ENCODE results near the gene PIP4P1. TPM values are rescaled to one million over a fixed set of nuclear protein-coding genes. Genes with fewer than 3 reads are reported as not detected.
"Not testable (repeated sequence)": the region's sequence is repeated elsewhere in the genome, so short reads cannot be mapped to it uniquely, and the experiment has no call there.

The PIP4P1 gene
- total and polyA plus RNA-seq, 7 experiments from 2014 or later = 20.7 to 87.1 (median 72.5) TPM

GRCh38 chr14:20458031-20458789 lies 3.0 kb downstream of the PIP4P1 start:
- intact Hi-C loops (cut with micrococcal nuclease) = loop anchor here in 1 of 2 donors (10.0 kb wide), 1 partner anchor 997 kb away; the partner anchor contains the start of gene CHD8
- H3K4me1 Mint-ChIP-seq = peaks cover 18 to 40% (median 32%) of the 10 kb centered on the region in 7 donors
- CTCF ChIA-PET = no interaction called here
- DNase-seq = no peak
- H3K27ac Mint-ChIP-seq = peak overlapping the region in 7 of 9 donors; percentile 54 to 98 (median 88)
- Histone ChIP-seq H3K27me3 (ENCODE audit: control insufficient read depth in 2 of 2, insufficient read depth in 2 of 2, low read length in 2 of 2) (no peaks in the 10 kb centered on the region), H3K4me3 (ENCODE audit: low read length) (no peak overlapping the region), H3K27ac (ENCODE audit: low read depth, low read length) (peak overlapping the region; percentile 96), H3K36me3 (ENCODE audit: control insufficient read depth in 2 of 3, insufficient read depth in 3 of 3, low read length in 3 of 3) (peaks cover 24 to 40% (median 25%) of the 10 kb centered on the region in 3 experiments), H3K4me1 (ENCODE audit: control insufficient read depth in 2 of 2, insufficient read depth in 2 of 2, low read length in 2 of 2) (peaks cover 27 to 36% of the 10 kb centered on the region in 2 donors), H3K9me3 (ENCODE audit: control insufficient read depth in 2 of 3, low read length in 3 of 3) (no peaks in the 10 kb centered on the region)
- no peaks in the 10 kb centered on the region for H3K27me3 Mint-ChIP-seq
- peaks cover 5 to 20% (median 9%) of the 10 kb centered on the region in 5 donors for H3K36me3 Mint-ChIP-seq
- POLR2A ChIA-PET = interaction anchor here (0.6 to 1.5 kb wide), 6 partner anchors 10 to 224 kb away, joined by 3 to 5 read pairs (median 4); partner anchors contain the start of gene PNP
- H3K4me3 Mint-ChIP-seq = peak overlapping the region in 1 of 10 donors; percentile 32
- H3K9me3 Mint-ChIP-seq = peaks cover 0 to 5% (median 0%) of the 10 kb centered on the region in 11 donors
- no peak for ATAC-seq

GRCh38 chr14:20456971-20457370 lies 4.3 kb downstream of the PIP4P1 start:
- Histone ChIP-seq H3K4me3 (ENCODE audit: low read length) (no peak overlapping the region), H3K9me3 (ENCODE audit: control insufficient read depth in 2 of 3, low read length in 3 of 3) (no peaks in the 10 kb centered on the region), H3K27me3 (ENCODE audit: control insufficient read depth in 2 of 2, insufficient read depth in 2 of 2, low read length in 2 of 2) (no peaks in the 10 kb centered on the region), H3K4me1 (ENCODE audit: control insufficient read depth in 2 of 2, insufficient read depth in 2 of 2, low read length in 2 of 2) (peaks cover 23 to 29% of the 10 kb centered on the region in 2 donors), H3K27ac (ENCODE audit: low read depth, low read length) (peak overlapping the region; percentile 85), H3K36me3 (ENCODE audit: control insufficient read depth in 2 of 3, insufficient read depth in 3 of 3, low read length in 3 of 3) (peaks cover 24 to 45% (median 25%) of the 10 kb centered on the region in 3 experiments)
- ATAC-seq = no peak
- POLR2A ChIA-PET = interaction anchor here (0.9 to 4.4 kb wide), 4 partner anchors 13 to 157 kb away, joined by 3 to 47 read pairs (median 14); partner anchors contain the start of genes PARP2 and PNP
- CTCF ChIA-PET = no interaction called here
- intact Hi-C loops (cut with micrococcal nuclease) = loop anchor here in 1 of 2 donors (10.0 kb wide), 1 partner anchor 998 kb away; the partner anchor contains the start of gene CHD8
- peaks cover 6 to 26% (median 14%) of the 10 kb centered on the region in 5 donors for H3K36me3 Mint-ChIP-seq
- H3K4me1 Mint-ChIP-seq = peaks cover 22 to 47% (median 34%) of the 10 kb centered on the region in 7 donors
- peak overlapping the region in 2 of 10 donors; percentile 10 to 56 for H3K4me3 Mint-ChIP-seq
- H3K27ac Mint-ChIP-seq = peak overlapping the region in 1 of 9 donors; percentile 54
- H3K27me3 Mint-ChIP-seq = no peaks in the 10 kb centered on the region
- no peak for DNase-seq
- H3K9me3 Mint-ChIP-seq = peaks cover 0 to 5% (median 0%) of the 10 kb centered on the region in 11 donors

- Mint-ChIP-seq H3K9me3 (peaks cover 0 to 1% (median 0%) of the 10 kb centered on the region in 11 donors), H3K4me1 (peaks cover 15 to 39% (median 28%) of the 10 kb centered on the region in 7 donors), H3K27ac (no peak overlapping the region), H3K36me3 (peaks cover 6 to 31% (median 18%) of the 10 kb centered on the region in 5 donors), H3K4me3 (no peak overlapping the region), H3K27me3 (no peaks in the 10 kb centered on the region)
- Histone ChIP-seq H3K9me3 (ENCODE audit: control insufficient read depth in 2 of 3, low read length in 3 of 3) (no peaks in the 10 kb centered on the region), H3K36me3 (ENCODE audit: control insufficient read depth in 2 of 3, insufficient read depth in 3 of 3, low read length in 3 of 3) (peaks cover 24 to 56% (median 25%) of the 10 kb centered on the region in 3 experiments), H3K4me3 (ENCODE audit: low read length) (peak overlapping the region; percentile 80), H3K27ac (ENCODE audit: low read depth, low read length) (peak overlapping the region; percentile 85), H3K27me3 (ENCODE audit: control insufficient read depth in 2 of 2, insufficient read depth in 2 of 2, low read length in 2 of 2) (no peaks in the 10 kb centered on the region), H3K4me1 (ENCODE audit: control insufficient read depth in 2 of 2, insufficient read depth in 2 of 2, low read length in 2 of 2) (peaks cover 20 to 27% of the 10 kb centered on the region in 2 donors)
- DNase-seq (peak in 1 of 9 donors; percentile 91), ATAC-seq (peak; percentile 78)
- intact Hi-C loops (cut with micrococcal nuclease) = loop anchor here (1.0 to 10.0 kb wide), 15 partner anchors 14 to 999 kb away; partner anchors contain the start of genes PARP2 (in 2 of the 2), CCNB1IP1 (in 1 of the 2), CHD8 (in 1 of the 2) and PNP (in 1 of the 2)
- CTCF ChIA-PET = interaction anchor here (0.9 to 1.5 kb wide), 4 partner anchors 14 to 226 kb away, joined by 3 to 6 read pairs (median 3); no protein-coding TSS in a partner anchor
- POLR2A ChIA-PET = interaction anchor here (0.5 to 4.4 kb wide), 28 partner anchors 8 to 227 kb away, joined by 3 to 47 read pairs (median 5); partner anchors contain the start of genes PARP2, PNP and TEP1
Measured at GRCh38 chr14:20455355-20456300, 5.6 kb downstream of the PIP4P1 start.

GRCh38 chr14:20454516-20455354 lies 6.5 kb downstream of the PIP4P1 start, which contains the start of the genes APEX1 and OSGEP:
APEX1 (plus strand) TSS chr14:20455226; CDS start chr14:20455646, 420 bp downstream.
OSGEP (minus strand) TSS chr14:20454812; CDS start chr14:20454683, 129 bp downstream.
- H3K27ac Mint-ChIP-seq = no peak within 1 kb of the TSS
- peaks cover 12 to 30% (median 19%) of the 10 kb centered on the region in 7 donors for H3K4me1 Mint-ChIP-seq
- Histone ChIP-seq H3K27ac (ENCODE audit: low read depth, low read length) (peak within 1 kb of the TSS; percentile 85), H3K4me3 (ENCODE audit: low read length) (peak within 1 kb of the TSS; percentile 80), H3K36me3 (ENCODE audit: control insufficient read depth in 2 of 3, insufficient read depth in 3 of 3, low read length in 3 of 3) (peaks cover 25 to 60% (median 28%) of the 10 kb centered on the region in 3 experiments), H3K4me1 (ENCODE audit: control insufficient read depth in 2 of 2, insufficient read depth in 2 of 2, low read length in 2 of 2) (peaks cover 13 to 18% of the 10 kb centered on the region in 2 donors), H3K27me3 (ENCODE audit: control insufficient read depth in 2 of 2, insufficient read depth in 2 of 2, low read length in 2 of 2) (no peaks in the 10 kb centered on the region), H3K9me3 (ENCODE audit: control insufficient read depth in 2 of 3, low read length in 3 of 3) (no peaks in the 10 kb centered on the region)
- POLR2A ChIA-PET = interaction anchor here (0.5 to 4.4 kb wide), 28 partner anchors 9 to 228 kb away, joined by 3 to 47 read pairs (median 5); partner anchors contain the start of genes PARP2, PNP and TEP1
- peak; percentile 88 for ATAC-seq
- no peaks in the 10 kb centered on the region for H3K27me3 Mint-ChIP-seq
- intact Hi-C loops (cut with micrococcal nuclease) = loop anchor here (1.0 to 10.0 kb wide), 18 partner anchors 13 to 1000 kb away; partner anchors contain the start of genes PARP2 (in 2 of the 2), CCNB1IP1 (in 1 of the 2), CHD8 (in 1 of the 2) and HNRNPC (in 1 of the 2)
- CTCF ChIA-PET = interaction anchor here (0.9 to 1.5 kb wide), 4 partner anchors 39 to 227 kb away, joined by 3 to 6 read pairs (median 3); no protein-coding TSS in a partner anchor
- peak within 1 kb of the TSS in 6 of 10 donors; percentile 7 to 43 (median 30) for H3K4me3 Mint-ChIP-seq
- H3K9me3 Mint-ChIP-seq = peaks cover 0 to 1% (median 0%) of the 10 kb centered on the region in 11 donors
- peaks cover 0 to 31% (median 19%) of the 10 kb centered on the region in 5 donors for H3K36me3 Mint-ChIP-seq
- DNase-seq = peak; percentile 86 to 99 (median 98)

- peaks cover 11 to 17% of the 10 kb centered on the region in 2 donors for H3K4me1 ChIP-seq (ENCODE audit: control insufficient read depth in 2 of 2, insufficient read depth in 2 of 2, low read length in 2 of 2)
- ChIA-PET CTCF (interaction anchor here (0.8 to 1.3 kb wide), 2 partner anchors 37 to 125 kb away, joined by 5 read pairs; no protein-coding TSS in a partner anchor), POLR2A (interaction anchor here (1.0 to 4.4 kb wide), 6 partner anchors 9 to 39 kb away, joined by 3 to 47 read pairs (median 3); partner anchors contain the start of gene PNP)
- not testable (repeated sequence) for H3K27me3 Mint-ChIP-seq; H3K9me3 Mint-ChIP-seq; DNase-seq; H3K9me3 ChIP-seq (ENCODE audit: control insufficient read depth in 2 of 3, low read length in 3 of 3); H3K4me3 ChIP-seq (ENCODE audit: low read length); ATAC-seq; H3K27me3 ChIP-seq (ENCODE audit: control insufficient read depth in 2 of 2, insufficient read depth in 2 of 2, low read length in 2 of 2)
- Mint-ChIP-seq H3K4me1 (peaks cover 4 to 20% (median 11%) of the 10 kb centered on the region in 7 donors), H3K27ac (peak overlapping the region in 7 of 9 donors; percentile 13 to 80 (median 60)), H3K4me3 (peak overlapping the region; percentile 13 to 60 (median 40)), H3K36me3 (peaks cover 8 to 35% (median 24%) of the 10 kb centered on the region in 5 donors)
- H3K36me3 ChIP-seq (ENCODE audit: control insufficient read depth in 2 of 3, insufficient read depth in 3 of 3, low read length in 3 of 3) = peaks cover 21 to 60% (median 23%) of the 10 kb centered on the region in 3 experiments
- H3K27ac ChIP-seq (ENCODE audit: low read depth, low read length) = peak overlapping the region; percentile 85
- intact Hi-C loops (cut with micrococcal nuclease) = loop anchor here in 1 of 2 donors (10.0 kb wide), 1 partner anchor 1002 kb away; the partner anchor contains the start of gene CHD8
Measured at GRCh38 chr14:20452831-20453230, 8.4 kb downstream of the PIP4P1 start.
